Osteocyte (in vitro differentiated cells): ENCODE results near the gene GMPR. TPM values are rescaled to one million over a fixed set of nuclear protein-coding genes. Genes with fewer than 3 reads are reported as not detected.

Experiments
- DNase-seq: peaks from one replicate; pipeline ENCODE4 v3.0.0; 2021; ENCODE audit warnings: mixed read lengths; ENCODE audit not compliant: unreplicated experiment; ENCODE audit errors: extremely low spot score
- H3K27ac Mint-ChIP-seq: one replicate; pipeline ENCODE4 v1.8.0; 2021; ENCODE audit warnings: mild to moderate bottlenecking, mixed read lengths; ENCODE audit not compliant: unreplicated experiment
- H3K27me3 Mint-ChIP-seq: one replicate; pipeline ENCODE4 v1.8.0; 2021; ENCODE audit warnings: mixed read lengths; ENCODE audit not compliant: unreplicated experiment
- H3K36me3 Mint-ChIP-seq: one replicate; pipeline ENCODE4 v1.8.0; 2021; ENCODE audit warnings: mixed read lengths; ENCODE audit not compliant: unreplicated experiment
- H3K4me1 Mint-ChIP-seq: one replicate; pipeline ENCODE4 v1.8.0; 2021; ENCODE audit warnings: mixed read lengths; ENCODE audit not compliant: unreplicated experiment
- H3K4me3 Mint-ChIP-seq: one replicate; pipeline ENCODE4 v1.8.0; 2021; ENCODE audit warnings: mild to moderate bottlenecking, moderate library complexity, mixed read lengths; ENCODE audit not compliant: unreplicated experiment
- H3K9me3 Mint-ChIP-seq: one replicate; pipeline ENCODE4 v1.8.0; 2021; ENCODE audit warnings: mixed read lengths; ENCODE audit not compliant: unreplicated experiment
- CTCF ChIP-seq: fragments of 200-600 bp; sonication (generic); IDR thresholded peaks from 2 replicates; pipeline ENCODE4 v1.5.0; 2021; ENCODE audit warnings: antibody characterized with exemption, mild to moderate bottlenecking, moderate library complexity
- total RNA-seq: library from RNA; stranded (reverse); gene quantifications from 2 replicates; pipeline ENCODE4 v1.2.1, GENCODE V29; 2021

Gene GMPR
- total RNA-seq, 1 donor from 2014 or later: 7.8 TPM

GRCh38 chr6:16227048-16227562, 11.3 kb upstream of the GMPR start:
- H3K27me3 Mint-ChIP-seq: no peaks in the 10 kb centered on the region

GRCh38 chr6:16227605-16228004, 10.8 kb upstream of the GMPR start:
- Mint-ChIP-seq H3K4me3 (no peak overlapping the region), H3K36me3 (no peaks in the 10 kb centered on the region), H3K27me3 (no peaks in the 10 kb centered on the region), H3K27ac (no peak overlapping the region), H3K9me3 (no peaks in the 10 kb centered on the region), H3K4me1 (peaks cover 6% of the 10 kb centered on the region)
- no peak for TF ChIP-seq CTCF
- no peak for DNase-seq

More at GRCh38 chr6:16227048-16227562, 11.3 kb upstream of the GMPR start:
- H3K4me3 Mint-ChIP-seq: no peak overlapping the region
- DNase-seq: no peak
- H3K4me1 Mint-ChIP-seq: peaks cover 6% of the 10 kb centered on the region
- H3K9me3 Mint-ChIP-seq: no peaks in the 10 kb centered on the region
- H3K36me3 Mint-ChIP-seq: no peaks in the 10 kb centered on the region
- TF ChIP-seq CTCF: no peak
- H3K27ac Mint-ChIP-seq: no peak overlapping the region

- Mint-ChIP-seq H3K27ac (no peak overlapping the region), H3K9me3 (no peaks in the 10 kb centered on the region), H3K36me3 (no peaks in the 10 kb centered on the region), H3K4me3 (no peak overlapping the region), H3K27me3 (no peaks in the 10 kb centered on the region), H3K4me1 (peaks cover 3% of the 10 kb centered on the region)
- DNase-seq: no peak
- no peak for TF ChIP-seq CTCF
These were observed 10.3 kb upstream of the GMPR start for GRCh38 chr6:16228043-16228442.

- H3K4me3 Mint-ChIP-seq: no peak overlapping the region
- H3K27ac Mint-ChIP-seq: no peak overlapping the region
These were observed 9.4 kb upstream of the GMPR start for GRCh38 chr6:16228709-16229665.

More at GRCh38 chr6:16228709-16229665, 9.4 kb upstream of the GMPR start:
- H3K36me3 Mint-ChIP-seq: no peaks in the 10 kb centered on the region
- DNase-seq: no peak
- TF ChIP-seq CTCF: no peak
- H3K9me3 Mint-ChIP-seq: no peaks in the 10 kb centered on the region
- no peaks in the 10 kb centered on the region for H3K27me3 Mint-ChIP-seq
- no peaks in the 10 kb centered on the region for H3K4me1 Mint-ChIP-seq
